ENCODE results near the gene CDC25B.
A peak's percentile ranks its signal among the peaks of the same experiment; 100 is the strongest.
"Not testable (repeated sequence)": the region's sequence is repeated elsewhere in the genome, so short reads cannot be mapped to it uniquely, and the experiment has no call there.

CDC25B gene

GRCh38 chr20:3840201-3840600 is 44.1 kb downstream of the CDC25B start:
- DNase-seq = not testable (repeated sequence)

GRCh38 chr20:3842348-3842930 is 46.3 kb downstream of the CDC25B start:
- DNase-seq = no peak

- no peak for DNase-seq
Measured at GRCh38 chr20:3843490-3843889, 47.4 kb downstream of the CDC25B start.

- not testable (repeated sequence) for DNase-seq
Measured at GRCh38 chr20:3843990-3844619, 48.0 kb downstream of the CDC25B start.

GRCh38 chr20:3846378-3846739 is 50.2 kb downstream of the CDC25B start:
- no peak for DNase-seq

GRCh38 chr20:3846740-3847428 is 50.8 kb downstream of the CDC25B start, which contains the start of gene MAVS:
Gene MAVS, plus strand, starts transcription at chr20:3846834. Its CDS starts 7,791 bp downstream, at chr20:3854625.
- DNase-seq = peak; percentile 83

- DNase-seq = no peak
Measured at GRCh38 chr20:3847429-3847940, 51.4 kb downstream of the CDC25B start.

- no peak for DNase-seq
Measured at GRCh38 chr20:3848565-3848964, 52.5 kb downstream of the CDC25B start.

GRCh38 chr20:3854462-3854871 is 58.4 kb downstream of the CDC25B start:
- DNase-seq = no peak
